ENCODE data around the gene GABRB1.

DNA sequence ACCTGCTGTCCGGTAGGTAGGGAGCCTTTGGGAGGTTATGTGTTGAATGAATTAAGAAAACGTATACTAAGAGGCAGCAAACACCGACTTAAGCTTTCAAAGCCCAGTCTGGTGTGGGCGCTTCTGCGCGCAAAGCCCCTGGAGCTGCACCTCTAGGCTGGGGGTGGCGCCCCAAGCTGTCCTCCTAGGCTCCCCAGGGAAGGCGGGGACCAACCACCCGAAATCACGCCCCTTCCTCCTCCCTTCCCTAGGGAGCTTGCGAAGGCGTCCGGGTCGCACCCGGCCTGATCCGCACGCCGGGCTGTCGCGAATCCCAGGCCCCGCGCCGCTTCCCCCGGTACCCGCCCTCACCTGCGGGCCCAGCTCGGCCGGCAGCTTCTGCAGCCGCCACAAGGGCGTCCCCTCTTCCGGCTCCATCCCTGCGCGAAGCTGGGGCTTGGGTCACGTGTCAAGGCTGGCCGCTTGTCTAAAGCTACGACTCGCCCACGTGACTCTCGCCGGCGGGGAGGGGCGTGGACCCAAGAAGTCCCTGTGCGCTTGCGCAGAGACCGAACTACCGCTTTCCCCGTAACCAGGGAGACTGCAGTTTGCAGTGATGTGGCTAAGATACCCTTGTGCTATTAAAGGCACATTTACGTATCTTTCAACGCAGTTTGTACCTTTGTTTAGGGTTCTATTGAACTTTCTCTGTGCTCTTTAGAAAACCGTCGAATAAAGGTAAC lies 432.0 kb downstream of the GABRB1 start, which contains the start of gene COMMD8:
- no peak for TF ChIP-seq GLIS3 (CRISPR knock-in tag; IDR thresholded peaks at IDR 0.05)
- TF ChIP-seq ZNF565 (CRISPR knock-in tag; conservative IDR thresholded peaks at IDR 0.05; ENCODE audit: low read depth) = no peak
- TF ChIP-seq RARB (CRISPR knock-in tag; IDR thresholded peaks at IDR 0.05) = no peak
- TF ChIP-seq, protein P1, sequence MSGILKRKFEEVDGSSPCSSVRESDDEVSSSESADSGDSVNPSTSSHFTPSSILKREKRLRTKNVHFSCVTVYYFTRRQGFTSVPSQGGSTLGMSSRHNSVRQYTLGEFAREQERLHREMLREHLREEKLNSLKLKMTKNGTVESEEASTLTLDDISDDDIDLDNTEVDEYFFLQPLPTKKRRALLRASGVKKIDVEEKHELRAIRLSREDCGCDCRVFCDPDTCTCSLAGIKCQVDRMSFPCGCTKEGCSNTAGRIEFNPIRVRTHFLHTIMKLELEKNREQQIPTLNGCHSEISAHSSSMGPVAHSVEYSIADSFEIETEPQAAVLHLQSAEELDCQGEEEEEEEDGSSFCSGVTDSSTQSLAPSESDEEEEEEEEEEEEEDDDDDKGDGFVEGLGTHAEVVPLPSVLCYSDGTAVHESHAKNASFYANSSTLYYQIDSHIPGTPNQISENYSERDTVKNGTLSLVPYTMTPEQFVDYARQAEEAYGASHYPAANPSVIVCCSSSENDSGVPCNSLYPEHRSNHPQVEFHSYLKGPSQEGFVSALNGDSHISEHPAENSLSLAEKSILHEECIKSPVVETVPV (CRISPR knock-in tag; IDR thresholded peaks at IDR 0.05) = no peak
- TF ChIP-seq ESRRG (CRISPR knock-in tag; IDR thresholded peaks at IDR 0.05) = no peak
- TF ChIP-seq PATZ1 (CRISPR knock-in tag; IDR thresholded peaks at IDR 0.05; ENCODE audit: borderline replicate concordance) = no peak; the same call in 1 of the 2 replicates
- no peak for TF ChIP-seq CREB5 (CRISPR knock-in tag; IDR thresholded peaks at IDR 0.05; ENCODE audit: low read depth)
- TF ChIP-seq, protein P2, sequence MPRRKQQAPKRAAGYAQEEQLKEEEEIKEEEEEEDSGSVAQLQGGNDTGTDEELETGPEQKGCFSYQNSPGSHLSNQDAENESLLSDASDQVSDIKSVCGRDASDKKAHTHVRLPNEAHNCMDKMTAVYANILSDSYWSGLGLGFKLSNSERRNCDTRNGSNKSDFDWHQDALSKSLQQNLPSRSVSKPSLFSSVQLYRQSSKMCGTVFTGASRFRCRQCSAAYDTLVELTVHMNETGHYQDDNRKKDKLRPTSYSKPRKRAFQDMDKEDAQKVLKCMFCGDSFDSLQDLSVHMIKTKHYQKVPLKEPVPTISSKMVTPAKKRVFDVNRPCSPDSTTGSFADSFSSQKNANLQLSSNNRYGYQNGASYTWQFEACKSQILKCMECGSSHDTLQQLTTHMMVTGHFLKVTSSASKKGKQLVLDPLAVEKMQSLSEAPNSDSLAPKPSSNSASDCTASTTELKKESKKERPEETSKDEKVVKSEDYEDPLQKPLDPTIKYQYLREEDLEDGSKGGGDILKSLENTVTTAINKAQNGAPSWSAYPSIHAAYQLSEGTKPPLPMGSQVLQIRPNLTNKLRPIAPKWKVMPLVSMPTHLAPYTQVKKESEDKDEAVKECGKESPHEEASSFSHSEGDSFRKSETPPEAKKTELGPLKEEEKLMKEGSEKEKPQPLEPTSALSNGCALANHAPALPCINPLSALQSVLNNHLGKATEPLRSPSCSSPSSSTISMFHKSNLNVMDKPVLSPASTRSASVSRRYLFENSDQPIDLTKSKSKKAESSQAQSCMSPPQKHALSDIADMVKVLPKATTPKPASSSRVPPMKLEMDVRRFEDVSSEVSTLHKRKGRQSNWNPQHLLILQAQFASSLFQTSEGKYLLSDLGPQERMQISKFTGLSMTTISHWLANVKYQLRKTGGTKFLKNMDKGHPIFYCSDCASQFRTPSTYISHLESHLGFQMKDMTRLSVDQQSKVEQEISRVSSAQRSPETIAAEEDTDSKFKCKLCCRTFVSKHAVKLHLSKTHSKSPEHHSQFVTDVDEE (CRISPR knock-in tag; IDR thresholded peaks at IDR 0.05) = no peak
- no peak for TF ChIP-seq ZC3H10 (CRISPR knock-in tag; IDR thresholded peaks at IDR 0.05)
- TF ChIP-seq ARNTL (CRISPR knock-in tag; IDR thresholded peaks at IDR 0.05; ENCODE audit: borderline replicate concordance, low read depth) = peak; percentile 94
- no peak for TF ChIP-seq ZNF70 (CRISPR knock-in tag; IDR thresholded peaks at IDR 0.05)
- TF ChIP-seq ZFP3 (CRISPR knock-in tag; IDR thresholded peaks at IDR 0.05) = no peak

Measured in SK-N-SH treated with all-trans-retinoic acid at 6 μM for 48 hours (cell line).